Sigmoid colon (tissue), 7 donors: ENCODE measurements around the gene KCND3. TPM values are rescaled to one million over a fixed set of nuclear protein-coding genes. Genes with fewer than 3 reads are reported as not detected.
A peak's percentile ranks its signal among the peaks of the same experiment; 100 is the strongest.
"Not testable (repeated sequence)": the region's sequence is repeated elsewhere in the genome, so short reads cannot be mapped to it uniquely, and the experiment has no call there.

ENCODE experiments used
- DNase-seq: peaks from one replicate; pipeline ENCODE4 v3.0.0-alpha.2; 2019
- H3K27ac ChIP-seq, 4 donors: fragments of 200-600 bp; sonication (generic); one replicate each; pipeline ENCODE4 v1.5.1; 2016 to 2019; ENCODE audit warnings: mild to moderate bottlenecking in 1 of 4
- H3K27me3 ChIP-seq, 3 donors: fragments of 200-600 bp; sonication (generic); one replicate each; pipeline ENCODE4 v1.5.1; 2019; ENCODE audit warnings: mild to moderate bottlenecking in 1 of 3
- H3K36me3 ChIP-seq, 4 donors: fragments of 200-600 bp; sonication (generic); one replicate each; pipeline ENCODE4 v1.5.1; 2016 to 2019
- H3K4me1 ChIP-seq, 4 donors: fragments of 200-600 bp; sonication (generic); one replicate each; pipeline ENCODE4 v1.5.1; 2017 to 2019
- H3K4me3 ChIP-seq, 4 donors: fragments of 200-600 bp; sonication (generic); one replicate each; pipeline ENCODE4 v1.5.1; 2017 to 2019; ENCODE audit warnings: mild to moderate bottlenecking in 2 of 4, moderate library complexity in 1 of 4
- H3K9me3 ChIP-seq, 4 donors: fragments of 200-600 bp in 3 of 4; sonication (generic) in 3 of 4; one replicate each; pipeline versions ENCODE4 v1.5.1 to v1.6.1; 2013 to 2019
- CTCF ChIP-seq, 4 experiments: fragments of 450-650 bp in 3 of 4; fragments of 200-600 bp in 1 of 4; IDR thresholded peaks; one replicate each; pipeline ENCODE4 v1.5.1; 2016 to 2019; ENCODE audit warnings: antibody characterized with exemption in 4 of 4, mild to moderate bottlenecking in 3 of 4, moderate library complexity in 2 of 4
- EP300 ChIP-seq, 4 donors: sonication (generic); formaldehyde crosslinking; IDR thresholded peaks; one replicate each; pipeline ENCODE4 v1.6.1; 2017; ENCODE audit warnings: antibody characterized with exemption in 4 of 4
- POLR2A ChIP-seq, 2 donors: fragments of 450-650 bp; IDR thresholded peaks; one replicate each; pipeline ENCODE4 v1.6.1; 2016; ENCODE audit warnings: antibody characterized with exemption in 2 of 2, mild to moderate bottlenecking in 2 of 2, moderate library complexity in 2 of 2
- POLR2AphosphoS5 ChIP-seq, 4 donors: sonication (generic); formaldehyde crosslinking; IDR thresholded peaks; one replicate each; pipeline ENCODE4 v1.6.1; 2017; ENCODE audit warnings: antibody characterized with exemption in 4 of 4
- WGBS, 2 donors: extraction: QIAGEN DNeasy Blood & Tissue Kit; methylation state at CpG; one replicate each; pipeline ENCODE4 v1.1.7; 2013; 5-methylcytosine and 5-hydroxymethylcytosine counted together
- intact Hi-C: fragments of 100-400 bp; cut with DNase I; formaldehyde crosslinking; loops from one replicate; pipeline ENCODE4 v1.15.1; 2023
- polyA plus RNA-seq, 3 donors: library from polyadenylated mRNA; stranded (reverse); fragments of 200-250 nt; gene quantifications; one replicate each; pipeline ENCODE4 v1.2.3, GENCODE V29; 2013
- total RNA-seq, 4 donors: library from RNA; depleted of rRNA; stranded (reverse); fragments of >200 nt; gene quantifications; one replicate each; pipeline ENCODE4 v1.1.0, GENCODE V29; 2016
- donor health status: healthy with polysubstance abuse.
- donor health status: Bipolar disorder and iron deficiency.
- donor health status: healthy.

Gene KCND3
- total and polyA plus RNA-seq, 7 donors: 0.23 to 18.3 (median 5.9) TPM

- Histone ChIP-seq H3K27ac (no peak overlapping the region), H3K27me3 (no peaks in the 10 kb centered on the region), H3K9me3 (no peaks in the 10 kb centered on the region), H3K4me3 (no peak overlapping the region), H3K36me3 (no peaks in the 10 kb centered on the region), H3K4me1 (no peaks in the 10 kb centered on the region)
- DNase-seq: no peak
- WGBS, 2 donors: 76 to 78% methylated on average over 5 of the region's 5 CpGs
- intact Hi-C loops: no loop called here
- TF ChIP-seq EP300 (IDR thresholded peaks at IDR 0.05): no peak
- TF ChIP-seq POLR2AphosphoS5 (IDR thresholded peaks at IDR 0.05): no peak
- no peak for TF ChIP-seq CTCF (IDR thresholded peaks at IDR 0.05)
- no peak for TF ChIP-seq POLR2A (IDR thresholded peaks at IDR 0.05)
Observed at GRCh38 chr1:111803951-111804350, 185.5 kb downstream of the KCND3 start.

GRCh38 chr1:111802984-111803383 lies 186.5 kb downstream of the KCND3 start:
- no peak overlapping the region for H3K27ac ChIP-seq
- H3K36me3 ChIP-seq: no peaks in the 10 kb centered on the region
- H3K4me3 ChIP-seq: no peak overlapping the region
- 81 to 88% methylated on average over 5 of the region's 5 CpGs for WGBS, 2 donors
- DNase-seq: no peak
- H3K27me3 ChIP-seq: no peaks in the 10 kb centered on the region
- H3K9me3 ChIP-seq: no peaks in the 10 kb centered on the region
- intact Hi-C loops: no loop called here
- TF ChIP-seq EP300 (IDR thresholded peaks at IDR 0.05) (no peak), POLR2A (IDR thresholded peaks at IDR 0.05) (no peak), POLR2AphosphoS5 (IDR thresholded peaks at IDR 0.05) (no peak), CTCF (IDR thresholded peaks at IDR 0.05) (no peak)
- H3K4me1 ChIP-seq: no peaks in the 10 kb centered on the region

GRCh38 chr1:111802110-111802509 lies 187.4 kb downstream of the KCND3 start:
- WGBS, 2 donors: 89% methylated on average over 6 of the region's 6 CpGs
- intact Hi-C loops: no loop called here
- no peak for TF ChIP-seq EP300 (IDR thresholded peaks at IDR 0.05)
- TF ChIP-seq CTCF (IDR thresholded peaks at IDR 0.05): no peak
- Histone ChIP-seq H3K27ac (no peak overlapping the region), H3K36me3 (no peaks in the 10 kb centered on the region), H3K27me3 (no peaks in the 10 kb centered on the region), H3K4me1 (no peaks in the 10 kb centered on the region), H3K4me3 (no peak overlapping the region), H3K9me3 (no peaks in the 10 kb centered on the region)
- DNase-seq: no peak

GRCh38 chr1:111801071-111801850 lies 188.2 kb downstream of the KCND3 start:
- Histone ChIP-seq H3K9me3 (no peaks in the 10 kb centered on the region), H3K27me3 (no peaks in the 10 kb centered on the region), H3K36me3 (no peaks in the 10 kb centered on the region), H3K4me1 (no peaks in the 10 kb centered on the region), H3K27ac (no peak overlapping the region), H3K4me3 (no peak overlapping the region)
- DNase-seq: no peak
- whole genome bisulfite sequencing, 2 donors: 81 to 84% methylated on average over 13 of the region's 13 CpGs
- TF ChIP-seq CTCF (IDR thresholded peaks at IDR 0.05) (peak in 2 of 4 experiments; percentile 17), POLR2AphosphoS5 (IDR thresholded peaks at IDR 0.05) (no peak)
- intact Hi-C loops: no loop called here

GRCh38 chr1:111799722-111800121 lies 189.7 kb downstream of the KCND3 start:
- H3K4me3 ChIP-seq, DNase-seq, H3K36me3 ChIP-seq, H3K27ac ChIP-seq, intact Hi-C loops, H3K9me3 ChIP-seq, H3K27me3 ChIP-seq, H3K4me1 ChIP-seq: not testable (repeated sequence)
- 92 to 95% methylated on average over 14 of the region's 14 CpGs for WGBS, 2 donors
